ENCODE data around the gene SEC14L5. TPM values are rescaled to one million over a fixed set of nuclear protein-coding genes. Genes with fewer than 3 reads are reported as not detected.

Gene SEC14L5
- total RNA-seq, 1 donor: under 0.01 TPM

DNA sequence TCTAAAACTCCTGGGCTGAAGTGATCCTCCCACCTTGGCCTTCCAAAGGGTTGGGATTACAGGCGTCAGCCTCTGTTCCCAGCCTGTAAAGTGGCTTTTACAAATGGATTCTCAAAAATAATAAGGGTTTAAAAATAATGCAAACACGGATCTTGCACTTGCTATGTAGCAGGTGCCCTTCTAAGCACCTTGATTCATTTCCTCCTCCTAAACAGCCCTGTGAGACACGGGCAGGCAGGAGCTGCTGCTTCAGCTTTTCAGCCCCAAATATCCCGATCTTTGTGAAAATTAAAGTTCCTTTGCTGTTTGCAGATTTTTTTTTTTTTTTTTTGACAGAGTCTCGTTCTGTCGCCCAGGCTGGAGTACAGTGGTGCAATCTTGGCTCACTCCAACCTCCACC is 43.9 kb downstream of the SEC14L5 start:
- Histone ChIP-seq H3K4me2 (ENCODE audit: insufficient read depth, low read length) (no peak overlapping the region), H3K9me3 (ENCODE audit: low read depth, low read length) (no peaks in the 10 kb centered on the region), H3K4me1 (ENCODE audit: insufficient read depth, low read length) (no peaks in the 10 kb centered on the region), H2AFZ (ENCODE audit: low read length) (no peak overlapping the region), H3K79me2 (ENCODE audit: insufficient read depth, low read length) (no peaks in the 10 kb centered on the region), H4K20me1 (ENCODE audit: insufficient read depth, low read length) (no peaks in the 10 kb centered on the region), H3K36me3 (ENCODE audit: insufficient read depth, low read length) (no peaks in the 10 kb centered on the region), H3K27me3 (ENCODE audit: insufficient read depth, low read length) (no peaks in the 10 kb centered on the region), H3K4me3 (ENCODE audit: insufficient read depth, low read length) (no peak overlapping the region), H3K27ac (ENCODE audit: low read depth, low read length) (no peak overlapping the region)
- TF ChIP-seq, protein P1, sequence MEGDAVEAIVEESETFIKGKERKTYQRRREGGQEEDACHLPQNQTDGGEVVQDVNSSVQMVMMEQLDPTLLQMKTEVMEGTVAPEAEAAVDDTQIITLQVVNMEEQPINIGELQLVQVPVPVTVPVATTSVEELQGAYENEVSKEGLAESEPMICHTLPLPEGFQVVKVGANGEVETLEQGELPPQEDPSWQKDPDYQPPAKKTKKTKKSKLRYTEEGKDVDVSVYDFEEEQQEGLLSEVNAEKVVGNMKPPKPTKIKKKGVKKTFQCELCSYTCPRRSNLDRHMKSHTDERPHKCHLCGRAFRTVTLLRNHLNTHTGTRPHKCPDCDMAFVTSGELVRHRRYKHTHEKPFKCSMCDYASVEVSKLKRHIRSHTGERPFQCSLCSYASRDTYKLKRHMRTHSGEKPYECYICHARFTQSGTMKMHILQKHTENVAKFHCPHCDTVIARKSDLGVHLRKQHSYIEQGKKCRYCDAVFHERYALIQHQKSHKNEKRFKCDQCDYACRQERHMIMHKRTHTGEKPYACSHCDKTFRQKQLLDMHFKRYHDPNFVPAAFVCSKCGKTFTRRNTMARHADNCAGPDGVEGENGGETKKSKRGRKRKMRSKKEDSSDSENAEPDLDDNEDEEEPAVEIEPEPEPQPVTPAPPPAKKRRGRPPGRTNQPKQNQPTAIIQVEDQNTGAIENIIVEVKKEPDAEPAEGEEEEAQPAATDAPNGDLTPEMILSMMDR (IDR thresholded peaks at IDR 0.05; ENCODE audit: extremely low read depth, low read depth, low read length): no peak
- DNase-seq (ENCODE audit: insufficient read length, low spot score, missing footprints): peak; percentile 60

GRCh38 chr16:5002699-5003143 is 44.6 kb downstream of the SEC14L5 start:
- no peaks in the 10 kb centered on the region for H3K4me1 ChIP-seq (ENCODE audit: insufficient read depth, low read length)
- H3K79me2 ChIP-seq (ENCODE audit: insufficient read depth, low read length): no peaks in the 10 kb centered on the region
- no peak overlapping the region for H3K27ac ChIP-seq (ENCODE audit: low read depth, low read length)
- no peaks in the 10 kb centered on the region for H3K9me3 ChIP-seq (ENCODE audit: low read depth, low read length)
- H3K4me2 ChIP-seq (ENCODE audit: insufficient read depth, low read length): no peak overlapping the region
- no peaks in the 10 kb centered on the region for H3K27me3 ChIP-seq (ENCODE audit: insufficient read depth, low read length)
- H2AFZ ChIP-seq (ENCODE audit: low read length): no peak overlapping the region
- TF ChIP-seq, protein P1 (IDR thresholded peaks at IDR 0.05; ENCODE audit: extremely low read depth, low read depth, low read length): no peak
- no peak for DNase-seq (ENCODE audit: insufficient read length, low spot score, missing footprints)
- no peak overlapping the region for H3K4me3 ChIP-seq (ENCODE audit: insufficient read depth, low read length)
- no peaks in the 10 kb centered on the region for H4K20me1 ChIP-seq (ENCODE audit: insufficient read depth, low read length)
- no peaks in the 10 kb centered on the region for H3K36me3 ChIP-seq (ENCODE audit: insufficient read depth, low read length)

DNA sequence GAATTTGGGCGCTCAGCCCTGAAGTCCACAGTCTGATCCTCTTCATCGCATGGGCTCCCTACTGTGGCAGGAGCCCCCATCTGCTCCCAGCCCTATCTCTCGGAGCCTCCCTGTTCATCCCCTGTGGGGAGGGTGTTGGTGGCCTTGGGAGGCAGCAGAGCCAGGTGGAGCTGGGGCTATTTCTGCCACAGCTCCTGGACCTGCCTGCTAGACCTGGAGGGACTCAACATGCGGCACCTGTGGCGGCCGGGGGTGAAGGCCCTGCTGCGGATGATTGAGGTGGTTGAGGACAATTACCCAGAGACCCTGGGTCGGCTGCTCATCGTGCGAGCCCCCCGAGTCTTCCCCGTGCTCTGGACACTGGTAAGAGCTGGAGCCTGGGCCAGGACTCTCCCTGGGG is 45.1 kb downstream of the SEC14L5 start:
- Histone ChIP-seq H3K4me1 (ENCODE audit: insufficient read depth, low read length) (no peaks in the 10 kb centered on the region), H3K79me2 (ENCODE audit: insufficient read depth, low read length) (no peaks in the 10 kb centered on the region), H2AFZ (ENCODE audit: low read length) (no peak overlapping the region), H4K20me1 (ENCODE audit: insufficient read depth, low read length) (no peaks in the 10 kb centered on the region), H3K36me3 (ENCODE audit: insufficient read depth, low read length) (no peaks in the 10 kb centered on the region), H3K9me3 (ENCODE audit: low read depth, low read length) (no peaks in the 10 kb centered on the region), H3K27ac (ENCODE audit: low read depth, low read length) (no peak overlapping the region), H3K4me3 (ENCODE audit: insufficient read depth, low read length) (no peak overlapping the region), H3K27me3 (ENCODE audit: insufficient read depth, low read length) (no peaks in the 10 kb centered on the region), H3K4me2 (ENCODE audit: insufficient read depth, low read length) (no peak overlapping the region)
- DNase-seq (ENCODE audit: insufficient read length, low spot score, missing footprints): peak; percentile 63
- TF ChIP-seq, protein P1 (IDR thresholded peaks at IDR 0.05; ENCODE audit: extremely low read depth, low read depth, low read length): no peak

DNA sequence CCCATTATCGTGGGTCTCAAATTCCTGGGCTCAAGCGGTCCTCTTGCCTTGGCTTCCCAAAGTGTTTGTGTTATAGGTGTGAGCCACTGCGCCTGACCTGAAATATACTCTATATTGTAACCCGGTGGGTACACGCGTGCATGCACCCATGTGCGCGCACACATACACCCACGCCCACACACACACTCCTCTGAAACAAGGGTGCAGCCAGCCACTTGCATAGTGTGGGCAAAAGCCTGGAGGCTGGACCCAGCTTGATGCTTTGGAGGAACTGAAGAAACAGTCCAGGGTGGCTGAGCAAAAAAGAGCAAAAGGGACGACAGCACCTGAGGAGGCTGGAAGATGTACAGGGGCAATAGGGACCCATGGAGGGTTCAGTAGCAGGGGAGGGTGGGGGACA is 45.7 kb downstream of the SEC14L5 start:
- Histone ChIP-seq H3K4me3 (ENCODE audit: insufficient read depth, low read length) (no peak overlapping the region), H3K4me2 (ENCODE audit: insufficient read depth, low read length) (no peak overlapping the region), H3K9me3 (ENCODE audit: low read depth, low read length) (no peaks in the 10 kb centered on the region), H3K27ac (ENCODE audit: low read depth, low read length) (no peak overlapping the region), H2AFZ (ENCODE audit: low read length) (no peak overlapping the region), H3K27me3 (ENCODE audit: insufficient read depth, low read length) (no peaks in the 10 kb centered on the region), H3K4me1 (ENCODE audit: insufficient read depth, low read length) (no peaks in the 10 kb centered on the region), H3K36me3 (ENCODE audit: insufficient read depth, low read length) (no peaks in the 10 kb centered on the region), H4K20me1 (ENCODE audit: insufficient read depth, low read length) (no peaks in the 10 kb centered on the region), H3K79me2 (ENCODE audit: insufficient read depth, low read length) (no peaks in the 10 kb centered on the region)
- TF ChIP-seq, protein P1 (IDR thresholded peaks at IDR 0.05; ENCODE audit: extremely low read depth, low read depth, low read length): no peak
- DNase-seq (ENCODE audit: insufficient read length, low spot score, missing footprints): no peak

All from osteoblast (primary cell).